HG02798 (cell line): ENCODE measurements around the gene PTPRN2.

Experiments
- ATAC-seq: cut with Tn5 transposase; IDR thresholded peaks from one replicate; pipeline ENCODE4 v1.9.1; 2021; ENCODE audit warnings: mild to moderate bottlenecking; ENCODE audit not compliant: unreplicated experiment, poor library complexity

PTPRN2 gene

DNA sequence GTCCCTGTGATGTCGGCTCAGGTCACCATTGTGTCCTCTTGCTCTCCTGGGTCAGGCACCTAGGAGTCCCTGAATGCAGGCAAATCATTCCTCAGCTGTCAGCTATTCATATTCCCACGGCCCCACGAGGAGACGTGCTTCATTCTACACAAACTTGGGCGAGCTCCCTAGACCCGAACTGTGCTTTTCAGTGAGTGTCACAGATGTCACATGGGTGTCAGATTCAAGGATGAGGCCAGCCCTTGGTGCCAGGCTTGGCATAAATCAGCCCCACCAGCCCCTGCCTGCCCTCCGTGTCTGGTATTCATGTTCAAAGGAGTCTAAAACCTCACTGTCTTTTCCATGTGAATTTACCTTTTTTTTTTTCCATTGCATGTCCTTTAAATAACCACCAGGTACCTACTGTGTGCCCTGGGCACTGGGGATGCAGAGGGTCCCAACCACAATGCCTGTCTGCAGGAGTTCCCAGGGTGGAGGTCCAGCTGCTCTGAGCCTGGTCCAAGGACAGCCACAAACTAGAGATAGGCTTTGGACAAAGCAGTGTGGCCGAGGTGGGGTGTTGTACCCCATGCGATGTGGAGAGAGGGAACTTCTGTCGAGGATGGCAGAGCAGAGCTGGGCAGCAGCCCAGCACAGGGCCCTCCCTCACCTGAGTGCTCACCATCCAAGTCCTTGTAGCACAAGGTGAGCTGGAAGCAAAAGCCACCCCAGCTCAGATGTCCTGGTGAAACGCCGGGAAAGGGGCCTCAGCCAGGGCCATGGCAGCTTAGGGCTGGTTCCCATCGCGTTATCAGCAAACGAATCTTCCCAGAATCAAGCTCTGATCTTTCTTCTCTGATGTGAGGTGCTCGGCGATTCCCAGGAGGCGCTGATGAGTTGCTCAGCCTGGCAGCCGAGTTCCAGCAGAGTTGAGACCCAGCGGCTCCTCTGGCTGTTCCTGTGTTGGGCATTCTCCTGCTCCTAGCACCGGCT lies 611.9 kb downstream of the PTPRN2 start:
- ATAC-seq, result no peak

DNA sequence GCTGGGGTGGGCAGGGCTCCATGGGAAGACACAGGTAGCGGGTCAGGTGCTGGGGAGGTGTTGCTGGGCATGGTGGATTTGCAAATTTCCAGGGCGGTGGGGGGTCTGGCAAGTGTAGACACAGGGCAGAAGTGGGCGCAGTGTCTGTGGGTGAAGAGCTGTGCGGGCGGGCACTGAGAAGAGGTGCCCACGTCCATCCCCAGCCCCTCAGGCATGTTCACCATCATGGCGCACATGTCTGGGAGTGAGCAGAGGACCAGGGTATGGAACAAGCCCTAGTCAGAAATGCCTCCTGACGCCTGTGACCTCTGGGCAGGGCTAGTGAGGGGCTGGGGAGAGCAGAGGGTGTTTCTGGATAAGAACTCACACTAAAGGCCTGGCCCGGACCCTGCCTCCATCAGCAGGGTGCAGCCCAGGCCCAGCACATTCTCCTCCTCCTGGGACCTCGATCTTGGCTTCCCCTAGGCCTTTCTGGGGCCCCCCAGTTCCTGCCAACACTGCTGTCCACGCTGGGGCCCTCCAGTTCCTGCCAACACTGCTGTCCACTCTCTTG lies 612.9 kb downstream of the PTPRN2 start:
- ATAC-seq, result no peak

GRCh38 chr7:157973971-157974677 lies 613.5 kb downstream of the PTPRN2 start:
- ATAC-seq, result no peak

DNA sequence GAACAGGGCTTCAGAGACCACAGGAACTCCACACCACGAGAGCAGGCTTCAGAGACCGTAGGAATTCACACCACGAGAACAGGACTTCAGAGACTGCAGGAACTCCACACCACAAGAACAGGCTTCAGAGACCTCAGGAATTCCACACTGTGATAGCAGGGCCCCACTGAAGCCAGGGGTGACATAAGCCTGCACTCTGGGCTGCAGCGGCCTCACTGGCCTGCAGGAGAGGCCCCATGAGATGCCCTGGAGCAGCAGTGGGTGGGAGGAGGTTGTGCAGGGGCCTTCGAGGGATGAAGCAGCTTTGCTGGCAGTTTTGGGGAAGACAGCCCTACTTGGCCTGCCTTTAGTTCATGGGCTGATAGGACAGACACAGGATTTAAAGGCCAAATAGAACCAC lies 614.7 kb downstream of the PTPRN2 start:
- no peak for ATAC-seq

GRCh38 chr7:157971501-157971900 lies 616.1 kb downstream of the PTPRN2 start:
- no peak for ATAC-seq

- ATAC-seq, result no peak
These were observed 616.9 kb downstream of the PTPRN2 start for GRCh38 chr7:157970744-157971143.

DNA sequence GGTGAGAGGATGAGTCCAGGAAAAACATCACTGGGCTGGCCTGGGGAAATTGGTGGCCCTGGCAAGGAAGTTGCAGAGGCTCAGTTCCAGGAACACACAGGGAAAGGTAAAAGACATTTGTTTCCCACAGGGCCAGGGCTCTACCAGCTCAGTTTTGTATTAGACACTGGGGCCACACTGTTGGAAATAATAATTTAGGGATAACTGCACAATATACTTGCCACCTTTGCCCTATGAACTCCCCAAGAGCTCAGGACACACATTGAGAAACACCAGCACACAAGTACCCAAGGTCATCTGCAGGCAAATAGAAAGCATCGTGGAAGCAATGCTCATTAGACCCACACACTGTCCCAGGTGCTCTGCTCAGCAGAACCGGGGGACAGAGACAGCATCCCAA lies 617.6 kb downstream of the PTPRN2 start:
- ATAC-seq, result no peak

DNA sequence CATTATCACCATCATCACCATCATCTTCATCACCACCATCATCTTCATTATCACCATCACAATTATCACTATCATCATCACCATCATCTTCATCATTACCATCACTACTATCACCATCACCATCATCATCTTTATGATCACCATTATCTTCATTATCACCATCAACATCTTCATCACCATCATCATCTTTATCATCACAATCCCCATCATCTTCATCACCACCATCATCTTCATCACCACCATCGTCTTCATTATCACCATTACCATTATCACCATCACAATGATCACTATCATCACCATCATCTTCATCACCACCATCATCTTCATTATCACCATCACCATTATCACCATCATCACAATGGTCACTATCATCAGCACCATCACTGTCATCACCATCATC lies 621.1 kb downstream of the PTPRN2 start:
- no peak for ATAC-seq

- ATAC-seq, result no peak
These were observed 623.1 kb downstream of the PTPRN2 start for GRCh38 chr7:157964521-157964920.

DNA sequence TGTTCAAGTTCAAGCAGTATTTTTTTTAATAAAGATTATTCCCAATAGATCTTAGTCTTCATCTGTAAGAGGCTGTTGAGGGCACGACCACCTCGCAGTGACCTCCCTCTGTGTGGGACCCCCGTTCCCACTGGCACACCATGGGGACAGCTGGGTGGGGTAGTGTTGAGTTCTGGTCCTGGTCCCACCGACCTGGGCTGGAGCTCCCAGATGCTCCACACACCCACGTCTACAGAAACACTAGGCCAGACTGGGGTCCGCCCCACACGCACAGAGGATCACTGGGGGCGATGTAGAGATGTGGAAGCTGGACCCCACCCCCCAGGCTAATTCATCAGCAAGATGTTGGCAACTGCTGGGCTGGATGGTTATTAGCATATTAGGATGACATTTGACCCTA lies 623.6 kb downstream of the PTPRN2 start:
- no peak for ATAC-seq

DNA sequence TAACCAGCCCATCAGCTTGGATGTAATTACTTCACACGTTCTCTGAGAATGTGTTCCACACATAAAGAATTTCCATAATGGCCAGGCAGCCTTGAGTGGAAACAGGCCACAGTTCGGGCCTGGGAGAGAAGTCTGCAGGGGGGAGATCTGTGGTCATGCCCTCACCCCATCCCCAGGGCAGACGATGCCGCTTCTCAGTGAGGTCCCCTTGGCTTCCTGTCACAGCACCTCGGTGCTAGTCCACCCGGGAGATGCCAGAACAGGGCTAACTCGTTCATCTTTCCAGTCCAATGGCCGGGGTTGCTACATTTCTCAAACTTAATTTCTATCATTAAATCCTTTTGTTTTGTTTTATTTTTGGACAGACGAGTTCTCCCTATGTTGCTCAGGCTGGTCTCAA lies 624.1 kb downstream of the PTPRN2 start:
- ATAC-seq, result no peak

GRCh38 chr7:157962458-157963306 lies 624.9 kb downstream of the PTPRN2 start:
- ATAC-seq, result no peak

DNA sequence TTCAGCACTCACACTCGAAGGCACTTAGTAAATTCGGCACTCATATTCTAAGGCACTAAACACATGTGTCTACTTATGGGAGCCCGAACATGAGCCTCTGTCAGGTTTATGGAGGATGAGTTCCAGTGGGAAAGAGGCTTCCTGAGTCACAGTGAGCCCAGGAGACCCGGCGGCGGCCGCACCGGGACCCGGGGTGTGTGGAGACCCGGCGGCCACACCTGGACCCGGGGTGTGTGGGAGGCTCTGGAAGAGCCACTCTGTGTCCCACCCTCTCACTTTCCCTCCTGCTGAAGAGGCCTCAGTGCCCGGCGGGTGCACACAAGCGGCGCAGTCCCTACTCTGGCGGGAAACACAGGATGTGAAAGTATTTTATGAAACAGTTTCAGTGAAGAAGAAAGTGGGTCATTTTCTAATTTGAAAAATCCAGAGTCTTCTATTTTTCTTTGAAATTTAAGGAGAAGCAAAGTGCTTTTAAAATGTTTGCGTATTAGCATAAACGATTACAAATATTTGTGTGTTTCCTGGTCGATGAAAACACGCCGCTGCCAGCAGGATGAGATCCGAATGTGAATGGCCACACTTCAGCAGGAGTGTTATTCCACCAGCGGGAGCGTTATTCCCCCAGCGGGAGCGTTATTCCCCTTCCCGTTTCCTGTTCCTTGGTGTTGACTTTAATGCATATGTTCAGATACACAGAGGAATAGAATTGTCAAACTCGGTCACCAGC lies 625.7 kb downstream of the PTPRN2 start:
- no peak for ATAC-seq

DNA sequence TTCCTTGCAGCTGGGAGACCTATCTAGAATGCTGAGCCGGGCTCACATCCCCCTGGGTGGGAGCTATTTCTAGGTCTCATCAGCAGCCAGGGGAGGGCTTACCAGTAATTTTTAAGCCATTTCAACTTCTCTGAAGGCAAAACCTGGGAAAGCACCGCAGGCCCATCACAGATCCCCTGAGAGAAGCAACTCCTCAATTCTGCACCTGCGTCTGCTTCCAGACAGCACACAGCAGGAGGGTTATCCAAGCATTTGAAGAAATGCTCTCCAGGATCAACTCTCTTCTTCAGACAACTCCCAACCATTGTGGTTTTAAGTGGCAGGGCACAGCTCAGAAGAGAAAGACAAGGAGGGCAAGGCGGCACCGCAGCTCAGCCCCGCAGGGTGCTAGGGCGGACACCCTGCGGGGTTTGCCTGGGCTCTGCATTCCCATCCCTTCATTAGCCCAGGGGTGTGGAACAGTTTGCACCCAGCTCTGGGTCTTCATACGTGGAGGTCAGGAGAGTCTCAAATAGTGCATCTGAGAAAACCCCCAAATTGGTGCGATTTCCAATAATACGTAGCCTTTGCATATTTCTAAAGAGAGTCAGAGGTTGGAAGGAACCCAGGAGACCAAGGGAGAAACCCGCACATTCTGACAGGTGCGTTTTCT lies 632.1 kb downstream of the PTPRN2 start:
- ATAC-seq, result no peak

- ATAC-seq, result no peak
These were observed 632.7 kb downstream of the PTPRN2 start for GRCh38 chr7:157954901-157955300.

DNA sequence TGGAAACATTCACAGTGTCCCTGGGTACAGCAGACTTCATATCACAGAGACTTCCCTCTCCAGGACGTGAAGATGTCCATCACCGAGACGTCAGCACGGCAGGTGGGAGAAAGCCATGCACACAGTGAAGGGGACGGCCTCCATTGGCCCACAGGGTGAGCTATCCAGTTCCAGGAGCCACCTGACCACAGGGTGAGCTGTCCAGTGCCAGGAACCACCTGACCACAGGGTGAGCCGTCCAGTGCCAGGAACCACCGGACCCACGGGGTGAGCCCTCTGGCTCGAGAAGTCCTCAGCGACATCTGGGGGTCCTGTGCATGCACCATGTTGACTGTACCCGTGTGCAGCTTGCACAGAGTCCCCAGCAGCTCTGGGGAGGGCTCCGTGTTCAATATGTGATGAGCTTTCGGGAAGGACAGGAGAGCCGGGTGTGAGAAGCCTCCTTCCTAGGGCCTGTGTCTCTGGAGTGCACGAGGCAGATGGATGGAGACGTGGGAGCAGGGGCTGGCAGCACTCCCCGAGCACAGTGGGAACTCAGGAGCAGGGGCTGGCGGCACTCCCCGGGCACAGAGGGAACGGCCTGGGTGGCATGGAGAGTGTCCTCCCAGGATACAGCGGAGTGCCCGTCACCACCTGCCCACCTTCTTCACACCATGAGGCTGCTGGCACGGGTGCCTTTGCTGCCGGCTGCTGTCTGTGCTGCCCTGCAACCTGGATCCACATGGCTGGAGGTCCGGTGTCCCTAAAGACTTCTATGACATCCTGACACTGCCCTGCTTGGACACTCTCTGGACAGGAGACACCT lies 634.6 kb downstream of the PTPRN2 start:
- no peak for ATAC-seq

GRCh38 chr7:157952050-157952667 lies 635.5 kb downstream of the PTPRN2 start:
- ATAC-seq, result no peak
